ENCODE measurements around the gene GDF11. TPM values are rescaled to one million over a fixed set of nuclear protein-coding genes. Genes with fewer than 3 reads are reported as not detected.

Gene GDF11
- total RNA-seq = 18.2 and 21.1 TPM in 2 replicates

- intact Hi-C loops (cut with micrococcal nuclease) = no loop called here
These were observed at the start of gene GDF11 for GRCh38 chr12:55742719-55743405. TSS of gene GDF11 (plus strand) at chr12:55743122. CDS start at chr12:55743317, 195 bp downstream.

DNA sequence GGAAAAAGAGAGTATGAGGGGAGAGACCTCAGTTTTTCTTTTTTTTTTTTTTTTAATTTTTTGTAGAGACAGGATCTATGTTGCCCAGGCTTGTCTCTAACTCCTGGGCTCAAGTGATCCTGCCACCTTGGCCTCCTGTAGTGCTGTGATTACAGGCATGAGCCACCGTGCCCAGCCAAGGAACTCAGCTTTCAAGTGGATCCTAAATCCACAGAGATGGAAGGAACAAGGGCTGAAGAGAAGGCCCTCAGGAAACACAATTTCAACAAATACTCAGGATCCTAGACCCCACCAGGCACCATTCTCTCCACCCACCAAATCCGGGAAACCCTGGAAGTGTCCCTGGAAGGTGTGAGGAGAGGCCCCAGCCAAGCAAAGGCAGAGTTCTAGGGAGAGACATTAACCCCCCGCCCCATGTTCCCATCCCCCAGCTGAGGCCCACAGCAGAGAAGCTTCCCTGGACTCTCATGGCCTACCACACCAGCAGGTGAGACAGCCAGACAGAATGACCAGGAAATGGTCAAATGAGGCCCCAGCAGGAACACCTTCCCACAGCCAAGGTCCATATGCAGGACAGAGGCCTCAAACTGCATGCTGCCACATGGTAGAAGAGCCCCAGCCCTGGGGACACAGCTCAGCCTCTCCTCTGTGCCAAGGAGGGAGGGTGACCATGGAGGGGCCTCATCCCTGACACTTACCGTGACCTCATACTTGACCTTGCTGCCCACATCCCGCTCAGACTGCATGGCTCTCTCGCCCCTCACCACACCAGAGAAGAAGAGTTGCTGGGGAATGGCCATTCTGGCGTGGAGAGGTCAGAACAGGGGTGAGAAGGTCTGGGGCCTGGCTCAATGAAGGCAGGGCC, 49.4 kb upstream of the GDF11 start:
- intact Hi-C loops (cut with micrococcal nuclease) = no loop called here

- intact Hi-C loops (cut with micrococcal nuclease) = no loop called here
These were observed 48.8 kb upstream of the GDF11 start for GRCh38 chr12:55694188-55694515.

- intact Hi-C loops (cut with micrococcal nuclease) = no loop called here
These were observed 48.3 kb upstream of the GDF11 start for GRCh38 chr12:55694651-55695050.

DNA sequence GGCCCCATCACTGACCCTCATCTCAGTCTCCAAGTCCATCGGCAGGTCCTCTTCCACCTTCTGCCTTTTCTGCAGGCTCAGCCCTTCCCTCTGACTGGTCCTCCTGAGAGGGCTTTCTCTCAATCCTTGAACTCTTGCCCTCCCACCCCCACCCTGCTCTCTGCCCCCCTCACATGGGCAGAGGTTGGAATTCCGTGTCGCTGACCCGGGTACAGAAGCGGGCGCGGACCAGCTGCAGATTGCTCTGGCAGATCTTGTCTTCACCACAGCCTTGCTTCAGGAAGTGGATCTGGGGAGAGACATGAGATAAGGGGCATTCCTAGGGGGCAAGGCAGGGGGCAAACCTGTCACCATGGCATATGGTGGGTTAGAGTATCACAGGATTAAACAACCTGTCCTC, 47.6 kb upstream of the GDF11 start:
- intact Hi-C loops (cut with micrococcal nuclease) = no loop called here

- intact Hi-C loops (cut with micrococcal nuclease) = no loop called here
These were observed 46.8 kb upstream of the GDF11 start for GRCh38 chr12:55696141-55696540.

DNA sequence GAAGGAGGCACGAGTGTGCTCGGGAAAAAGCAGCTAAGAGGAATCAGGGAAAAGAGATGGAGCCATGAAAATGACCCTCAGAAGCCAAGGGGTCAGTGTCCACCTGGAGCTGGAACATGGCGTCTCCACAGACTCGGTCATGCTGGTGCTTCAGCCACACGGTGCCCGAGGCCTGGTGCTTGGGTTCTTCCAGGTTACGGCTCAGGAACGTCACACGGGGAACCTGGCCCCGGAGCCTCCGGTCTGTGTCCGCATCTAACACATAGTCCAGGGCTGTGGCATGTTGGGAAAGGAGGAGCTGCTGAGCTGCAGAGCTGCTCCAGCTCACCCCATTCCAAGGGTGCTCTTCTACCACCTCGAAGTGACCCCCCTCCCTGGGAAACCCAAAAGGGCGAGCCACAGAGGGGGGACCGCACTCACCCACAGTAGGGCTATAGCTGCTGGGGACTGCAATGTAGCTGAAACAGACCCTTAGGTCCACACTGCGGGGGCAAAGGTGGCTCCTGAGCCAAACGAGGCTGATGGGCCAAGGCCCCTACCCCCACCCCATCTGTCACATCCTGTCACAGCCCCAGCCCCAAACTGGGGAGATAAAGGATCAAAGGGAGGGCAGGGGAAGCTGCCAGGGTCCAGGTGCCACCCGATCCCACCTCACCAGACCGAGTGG, 46.0 kb upstream of the GDF11 start:
- intact Hi-C loops (cut with micrococcal nuclease) = no loop called here

DNA sequence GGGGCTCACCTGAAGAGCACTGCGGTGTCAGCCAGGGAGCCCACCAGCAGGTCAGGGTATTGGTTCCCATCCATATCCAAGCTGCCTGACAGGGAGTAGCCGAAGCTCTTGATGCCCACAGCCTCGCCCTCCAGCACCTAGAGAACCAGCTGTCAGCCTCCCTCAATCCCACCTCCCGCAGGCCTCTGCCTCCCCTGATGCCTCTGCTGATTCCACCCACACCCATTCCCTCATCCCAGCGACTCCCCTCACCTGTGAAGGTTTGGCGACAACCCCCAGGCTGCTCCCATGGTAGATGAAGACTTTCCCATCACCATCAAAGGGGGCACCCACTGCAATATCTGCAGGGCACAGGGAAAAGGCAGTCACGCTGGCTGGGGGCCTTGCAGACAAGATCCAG, 45.2 kb upstream of the GDF11 start:
- intact Hi-C loops (cut with micrococcal nuclease) = no loop called here

DNA sequence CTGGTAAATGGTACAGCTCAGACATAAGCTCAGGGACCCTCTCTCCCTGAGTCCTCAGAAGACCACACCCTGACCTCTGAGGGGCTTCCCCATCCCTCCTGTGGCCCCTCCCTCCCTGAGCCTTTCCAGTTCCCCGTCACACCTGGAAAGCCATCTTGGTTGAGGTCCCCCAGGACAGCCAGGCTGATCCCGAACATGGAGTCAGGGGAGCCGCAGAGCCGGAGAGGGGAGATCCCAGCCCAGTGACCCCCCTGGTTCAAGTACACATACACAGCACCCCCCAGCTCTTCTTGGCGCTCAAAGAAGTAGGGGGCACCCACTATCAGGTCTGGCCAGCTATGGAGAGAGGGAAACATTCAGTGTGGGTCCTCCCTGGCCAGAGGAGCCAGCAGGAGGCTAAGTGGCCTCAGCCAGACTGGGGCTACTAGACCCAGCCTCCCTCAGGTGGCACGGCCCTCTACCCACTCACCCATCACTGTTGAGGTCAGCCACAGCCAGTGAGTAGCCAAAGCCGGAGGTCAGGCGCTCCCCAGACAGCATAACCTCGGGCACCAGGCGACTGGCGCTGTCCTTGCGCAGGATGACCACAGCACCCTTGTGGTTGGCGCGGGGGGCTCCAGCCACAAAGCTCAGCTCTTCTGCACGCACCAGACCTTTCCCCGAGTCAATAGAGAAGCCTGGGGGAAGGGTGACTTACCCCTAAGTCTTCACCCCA, 44.5 kb upstream of the GDF11 start:
- intact Hi-C loops (cut with micrococcal nuclease) = no loop called here

DNA sequence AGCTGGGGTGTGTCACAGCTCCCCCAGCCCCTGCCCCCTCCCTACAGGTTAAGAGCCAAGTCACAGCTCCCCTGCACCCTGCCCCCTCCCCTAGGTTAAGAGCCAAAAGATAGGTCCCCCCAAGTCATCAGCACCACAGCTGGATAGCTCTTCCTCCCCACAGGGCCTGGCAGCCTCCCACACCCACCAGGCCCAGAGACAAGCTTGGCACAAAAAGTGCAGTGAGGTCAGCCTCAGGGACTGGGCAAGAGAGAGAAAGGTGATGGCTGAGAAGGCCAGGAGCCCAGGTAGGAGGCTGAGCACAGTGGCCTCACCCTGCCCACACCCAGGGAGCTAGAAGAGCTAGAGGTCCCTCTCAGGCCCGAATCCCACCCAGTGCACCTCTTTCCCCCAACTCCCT, 44.0 kb upstream of the GDF11 start:
- intact Hi-C loops (cut with micrococcal nuclease) = no loop called here

GRCh38 chr12:55699471-55700055, 43.4 kb upstream of the GDF11 start:
- intact Hi-C loops (cut with micrococcal nuclease) = no loop called here

GRCh38 chr12:55700255-55701018, 42.5 kb upstream of the GDF11 start:
- intact Hi-C loops (cut with micrococcal nuclease) = no loop called here

- intact Hi-C loops (cut with micrococcal nuclease) = no loop called here
These were observed 40.1 kb upstream of the GDF11 start for GRCh38 chr12:55702861-55703260.

DNA sequence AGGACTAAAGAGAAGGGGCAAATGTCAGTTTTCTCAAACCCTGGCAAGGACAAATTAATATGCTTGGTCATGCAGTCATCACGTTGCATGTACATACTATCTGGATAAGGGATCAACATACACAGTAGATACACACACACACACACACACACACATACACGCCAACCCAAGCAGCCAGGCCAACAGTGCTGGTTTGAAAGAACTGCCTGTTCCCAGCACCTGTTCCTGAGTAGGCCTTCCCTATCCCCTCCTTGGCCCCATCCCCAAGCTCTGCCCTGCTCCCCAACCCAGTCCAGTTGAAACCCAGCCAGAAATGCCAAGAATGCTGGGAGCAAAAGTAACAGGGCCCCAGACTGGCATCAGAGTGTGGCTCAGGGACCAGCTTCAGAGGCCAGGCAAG, 39.6 kb upstream of the GDF11 start:
- intact Hi-C loops (cut with micrococcal nuclease) = no loop called here

DNA sequence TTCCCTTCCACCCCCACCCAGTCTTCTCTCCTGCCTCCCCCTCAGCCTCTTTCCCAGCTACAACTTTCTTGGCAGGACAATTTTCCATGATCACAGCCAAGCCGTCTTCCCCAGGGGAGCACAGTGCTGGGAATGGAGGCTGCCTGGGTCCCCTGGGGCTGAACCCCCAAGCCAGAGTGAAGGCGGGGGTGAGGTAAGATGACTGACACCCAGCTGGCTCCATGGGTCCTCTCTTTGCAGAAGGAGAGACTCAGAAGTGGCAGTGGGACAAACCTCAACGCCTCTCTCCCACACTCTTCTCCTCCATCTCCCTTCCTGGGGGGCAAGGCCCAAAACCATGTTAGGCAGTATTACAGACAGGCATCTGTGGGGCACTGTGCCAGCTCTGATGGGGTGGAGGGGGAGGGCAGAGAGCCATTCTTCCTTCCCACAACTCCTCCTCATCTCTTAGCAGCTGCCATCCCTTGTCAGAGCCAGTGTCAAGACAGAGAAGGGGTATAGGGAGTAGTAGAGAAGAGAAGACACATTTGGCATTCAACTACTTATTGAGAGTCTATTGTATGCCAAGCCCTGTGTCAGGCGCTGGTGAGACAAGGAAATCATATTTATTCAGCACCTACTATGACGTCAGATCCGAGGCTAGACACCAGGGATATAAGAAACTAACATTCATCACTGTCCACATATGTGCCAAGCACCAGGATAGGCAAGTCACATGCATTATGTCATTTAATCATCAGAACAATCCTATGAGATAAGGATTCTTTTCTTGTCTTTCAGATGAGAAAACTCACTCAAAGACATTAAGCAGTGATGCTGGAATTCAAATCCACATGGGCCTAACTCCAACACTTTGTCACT, 38.8 kb upstream of the GDF11 start:
- intact Hi-C loops (cut with micrococcal nuclease) = no loop called here

DNA sequence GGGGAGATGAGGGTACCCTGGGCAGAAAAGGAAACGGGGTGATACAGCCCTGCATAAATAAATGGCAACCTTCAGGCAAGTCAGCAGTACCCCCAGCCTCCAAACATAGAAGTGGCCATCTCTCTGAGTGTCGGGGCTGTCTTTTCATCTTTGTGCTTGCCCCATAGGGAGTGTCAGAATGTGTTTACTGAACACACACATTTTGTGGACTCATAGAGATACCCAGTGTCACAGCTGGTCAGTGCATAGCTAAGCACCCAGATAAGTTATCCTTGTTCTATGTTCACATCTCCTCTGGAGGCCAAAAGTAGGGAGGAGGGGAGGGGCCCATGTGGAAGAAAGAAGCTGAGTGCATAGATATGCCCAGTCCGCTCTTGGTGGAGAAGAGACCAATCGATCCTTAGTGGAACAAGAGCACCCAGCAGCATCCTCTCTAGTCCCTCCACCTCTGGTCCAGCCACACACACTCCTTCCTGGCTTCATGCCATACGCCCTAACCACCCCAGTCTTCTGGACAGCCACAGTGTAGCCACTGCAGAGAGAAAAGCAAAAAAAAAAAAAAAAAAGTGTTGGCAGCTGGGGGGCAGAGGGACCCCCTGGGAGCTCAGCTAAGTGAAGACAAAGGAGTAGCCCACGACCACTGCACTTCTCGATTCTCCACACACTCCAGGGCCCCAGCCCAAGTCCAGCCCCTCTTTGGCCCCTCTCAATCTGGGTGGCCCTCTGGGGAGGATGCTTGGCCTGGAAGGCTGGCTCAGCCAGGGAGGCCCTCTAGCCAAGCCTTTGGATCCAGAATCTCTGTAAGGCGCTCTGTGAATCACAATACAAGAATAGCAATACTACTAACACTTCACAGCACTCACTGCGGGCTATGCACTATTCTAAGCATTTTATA, 37.9 kb upstream of the GDF11 start:
- intact Hi-C loops (cut with micrococcal nuclease) = no loop called here

DNA sequence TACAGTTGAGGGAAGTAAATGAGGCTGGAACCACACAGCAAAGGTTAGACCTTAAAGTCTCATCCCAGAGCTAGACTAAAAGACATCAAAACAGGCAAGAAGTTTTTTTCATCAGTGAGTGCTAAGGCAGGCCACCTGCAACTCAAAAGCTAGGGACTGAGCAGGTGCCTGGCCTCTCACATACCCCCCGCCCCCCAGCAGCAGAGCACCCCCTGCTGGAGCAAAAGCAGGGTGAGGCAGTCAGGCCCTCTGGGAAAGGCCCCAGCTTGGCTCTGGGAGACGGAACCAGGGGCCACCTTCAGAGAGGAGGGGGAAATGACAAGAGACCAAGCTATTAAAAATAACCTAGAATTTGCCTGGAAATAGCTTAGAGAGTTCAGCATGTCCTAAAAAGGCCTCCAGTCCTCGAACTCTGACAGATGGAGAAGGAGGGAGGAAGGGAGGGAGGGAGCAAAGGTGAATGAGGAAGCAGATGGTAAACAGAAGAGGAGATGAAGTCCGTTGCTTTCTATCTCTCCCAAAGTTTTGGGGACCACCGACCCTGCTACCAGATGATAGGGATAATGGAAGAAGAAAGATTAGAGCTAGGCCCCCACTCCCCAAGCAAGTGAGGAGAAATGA, 37.0 kb upstream of the GDF11 start:
- intact Hi-C loops (cut with micrococcal nuclease) = no loop called here

GRCh38 chr12:55706568-55707218, 36.2 kb upstream of the GDF11 start:
- intact Hi-C loops (cut with micrococcal nuclease) = no loop called here

Data from T-helper 2 cell treated with Interferon-gamma antibody and Interleukin-4, amounts not matched to agents 100 ng/mL and 5 ng/mL, for 36 hours (primary cell).